ENCODE data around the gene PRRX2.
"Not testable (repeated sequence)": the region's sequence is repeated elsewhere in the genome, so short reads cannot be mapped to it uniquely, and the experiment has no call there.

The PRRX2 gene

GRCh38 chr9:129655154-129655553 is 10.3 kb upstream of the PRRX2 start:
- DNase-seq = no peak

DNA sequence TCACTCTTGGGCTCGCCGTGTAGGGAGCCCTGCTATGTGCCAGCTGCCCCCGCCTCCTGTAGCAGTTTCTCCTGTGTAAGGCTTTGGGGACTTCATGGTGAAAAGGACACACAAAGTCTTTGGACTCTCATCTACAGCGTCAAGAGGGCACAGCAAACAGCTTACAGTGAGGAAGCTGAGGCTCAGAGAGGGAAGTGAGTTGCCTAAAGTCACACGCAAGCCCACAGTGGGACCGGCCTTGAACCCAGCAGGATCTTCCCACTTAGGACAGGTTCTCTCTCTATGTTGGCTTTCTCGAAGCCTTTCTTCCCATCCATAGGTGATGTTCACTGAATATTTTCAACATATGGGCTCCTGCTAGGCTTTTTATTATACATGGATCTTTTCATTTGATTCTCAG is 9.8 kb upstream of the PRRX2 start:
- no peak for DNase-seq

GRCh38 chr9:129656795-129657390 is 8.6 kb upstream of the PRRX2 start:
- peak; percentile 78 for DNase-seq

- no peak for DNase-seq
Measured at GRCh38 chr9:129661029-129661428, 4.4 kb upstream of the PRRX2 start.

DNA sequence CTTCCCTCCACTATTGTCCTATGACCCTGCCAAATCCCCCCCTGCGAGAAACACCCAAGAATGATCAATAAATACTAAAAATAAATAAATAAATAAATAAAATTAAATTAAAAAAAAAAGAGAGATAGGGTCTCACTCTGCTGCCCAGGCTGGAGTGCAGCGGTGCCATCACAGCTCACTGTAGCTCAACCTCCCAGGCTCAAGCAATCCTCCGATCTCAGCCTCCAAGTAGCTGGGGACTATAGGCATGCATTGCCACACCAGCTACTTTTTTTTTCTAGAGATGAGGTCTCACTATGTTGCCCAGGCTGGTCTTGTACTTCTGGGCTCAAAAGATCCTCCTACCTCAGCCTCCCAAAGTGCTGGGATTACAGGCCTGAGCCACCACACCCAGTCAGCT is 3.2 kb upstream of the PRRX2 start:
- DNase-seq = not testable (repeated sequence)

DNA sequence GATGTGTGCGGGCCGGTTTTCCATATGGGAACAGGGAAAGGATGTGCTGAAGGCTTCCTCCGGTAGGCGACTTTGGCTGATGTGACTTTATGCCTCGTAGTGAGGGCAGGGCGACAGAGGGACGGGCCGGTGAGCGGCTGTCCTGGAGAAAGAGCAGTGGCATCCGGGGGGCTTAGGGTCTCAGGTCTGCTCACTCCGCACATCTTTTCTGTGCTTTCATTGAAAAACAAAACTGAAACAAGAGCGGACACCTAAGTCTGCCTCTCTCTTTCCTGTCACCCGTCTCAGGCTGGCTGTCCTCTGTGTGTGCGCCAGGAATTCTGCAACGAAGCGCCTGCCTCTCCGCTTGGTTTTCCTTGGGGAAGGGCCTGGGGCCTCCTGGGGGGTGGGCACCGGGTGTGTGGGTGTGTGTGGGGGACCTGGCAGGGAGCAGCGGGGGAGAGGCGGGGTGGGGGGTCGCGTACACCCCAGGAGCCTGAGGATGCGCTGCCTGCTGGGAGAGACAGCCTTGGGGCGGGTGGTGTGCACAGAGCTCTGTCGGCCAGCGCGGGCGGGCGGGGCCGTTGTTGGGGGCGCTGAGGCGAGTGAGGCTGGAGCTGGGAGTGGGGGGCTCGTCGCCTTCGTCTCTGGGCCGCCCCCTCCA is 580 bp upstream of the PRRX2 start:
- peak; percentile 28 for DNase-seq

DNA sequence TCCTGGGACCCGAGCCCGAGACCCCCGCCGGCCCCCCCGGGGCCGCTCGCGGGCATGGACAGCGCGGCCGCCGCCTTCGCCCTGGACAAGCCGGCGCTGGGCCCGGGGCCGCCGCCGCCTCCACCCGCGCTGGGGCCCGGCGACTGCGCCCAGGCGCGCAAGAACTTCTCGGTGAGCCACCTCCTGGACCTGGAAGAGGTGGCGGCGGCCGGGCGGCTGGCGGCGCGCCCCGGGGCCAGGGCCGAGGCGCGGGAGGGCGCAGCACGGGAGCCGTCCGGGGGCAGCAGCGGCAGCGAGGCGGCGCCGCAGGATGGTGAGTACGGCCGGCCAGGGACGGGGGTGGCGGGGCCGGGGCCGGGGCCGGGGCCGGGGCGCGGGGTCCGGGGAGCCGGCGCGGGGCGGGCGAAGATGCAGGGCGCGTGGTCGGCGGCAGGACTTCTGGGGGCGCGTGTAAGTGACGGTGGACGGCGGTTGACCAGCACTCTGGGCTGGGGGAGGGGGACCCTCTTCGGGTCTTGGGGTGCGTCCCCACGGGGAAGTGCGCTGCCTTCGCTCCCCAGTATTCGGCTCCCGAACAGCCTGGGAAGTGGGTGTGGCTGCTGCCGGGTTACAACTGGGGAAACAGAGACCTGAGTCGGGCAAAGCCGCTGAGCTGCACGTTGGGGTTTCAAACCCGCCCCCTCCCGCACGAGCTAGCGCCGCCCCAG is 520 bp downstream of the PRRX2 start:
- DNase-seq = no peak

DNA sequence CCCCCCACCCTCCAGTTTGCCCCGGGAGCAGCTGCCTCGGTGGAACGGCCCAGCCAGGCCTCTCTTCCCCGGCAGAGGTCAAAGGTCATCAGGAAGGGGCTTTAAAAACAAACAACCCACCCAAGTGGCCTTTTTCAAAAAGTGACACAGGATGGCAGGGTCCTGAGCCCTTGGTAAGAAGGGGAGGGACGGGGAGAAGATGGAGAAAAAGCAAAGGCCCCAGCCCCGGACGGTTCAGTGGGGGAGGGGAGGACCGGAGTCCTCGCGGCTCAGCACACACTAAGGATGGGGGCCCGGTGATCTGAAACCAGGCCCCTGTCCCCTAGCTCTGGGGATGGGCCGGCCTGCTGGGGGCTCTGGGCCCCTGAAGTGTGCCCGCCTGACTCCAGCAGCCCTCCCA is 1.1 kb downstream of the PRRX2 start:
- DNase-seq = no peak

GRCh38 chr9:129667378-129667777 is 1.9 kb downstream of the PRRX2 start:
- no peak for DNase-seq

- DNase-seq = no peak
Measured at GRCh38 chr9:129667850-129668249, 2.4 kb downstream of the PRRX2 start.

DNA sequence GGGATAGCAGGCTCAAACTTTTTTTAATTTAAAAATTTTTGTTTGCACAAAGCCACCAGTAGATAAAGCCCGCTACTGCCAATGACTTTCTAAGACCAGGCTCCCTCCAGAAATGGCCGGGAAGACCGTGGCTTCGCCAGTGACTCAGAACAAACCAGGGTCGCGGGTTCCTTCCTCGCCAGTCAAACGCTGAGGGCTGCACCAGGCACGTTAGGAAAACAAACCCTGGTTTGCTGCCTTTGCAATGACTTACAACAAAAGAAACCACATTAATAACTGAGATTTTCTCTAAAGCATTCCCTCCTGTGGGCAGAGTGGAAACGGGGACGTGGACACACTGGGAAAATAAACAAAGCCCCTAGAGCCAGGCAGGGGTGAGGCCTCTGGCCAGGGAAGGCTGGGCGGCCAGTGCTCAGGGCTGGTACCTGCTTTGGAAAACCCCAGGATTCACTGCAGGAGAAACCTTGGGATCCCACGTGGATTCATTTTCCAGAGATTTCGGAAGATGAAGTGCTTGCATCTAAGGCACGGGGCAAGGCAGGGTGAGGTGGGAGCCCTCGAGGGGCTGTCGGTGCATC is 3.8 kb downstream of the PRRX2 start:
- DNase-seq = no peak

- no peak for DNase-seq
Measured at GRCh38 chr9:129669946-129670345, 4.5 kb downstream of the PRRX2 start.

GRCh38 chr9:129671065-129671464 is 5.6 kb downstream of the PRRX2 start:
- no peak for DNase-seq

DNA sequence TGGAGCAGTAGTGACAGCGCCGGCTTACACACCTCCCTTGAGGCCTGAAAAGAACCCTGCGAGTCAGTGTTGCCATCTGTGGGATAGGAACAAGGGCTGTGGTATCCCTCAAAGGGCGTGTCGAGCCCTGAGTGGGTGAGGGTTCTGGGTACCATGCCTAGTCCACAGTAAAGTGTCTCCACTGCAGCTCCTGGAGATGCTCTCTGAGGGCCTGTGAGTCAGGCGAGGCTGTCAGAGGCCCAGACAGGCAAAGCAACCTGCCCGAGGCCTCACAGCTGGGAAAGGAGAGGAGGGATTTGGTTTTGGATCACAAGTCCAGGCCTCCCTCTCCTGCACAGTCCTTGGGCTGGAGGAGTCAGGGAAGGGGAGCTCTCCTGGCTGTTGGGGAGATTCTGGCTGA is 6.1 kb downstream of the PRRX2 start:
- no peak for DNase-seq

DNA sequence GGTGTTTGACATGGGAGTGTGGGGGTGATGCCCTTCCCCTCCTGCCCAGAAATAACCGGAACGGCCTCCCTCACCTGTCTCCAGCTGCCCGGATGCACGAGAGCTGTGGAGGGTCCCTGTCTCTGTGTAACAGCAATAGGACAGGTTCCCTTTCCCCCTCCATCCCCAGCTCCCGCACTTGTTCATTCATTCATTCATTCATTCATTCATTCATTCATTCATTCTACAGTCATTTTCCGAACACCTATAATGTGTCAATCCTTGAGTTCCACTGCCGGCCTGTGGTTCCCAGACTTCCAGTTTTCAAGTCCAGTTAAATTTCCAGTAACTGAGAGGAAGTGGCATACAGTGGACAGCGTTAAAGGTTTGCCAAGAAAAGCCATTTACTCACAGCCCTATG is 7.3 kb downstream of the PRRX2 start:
- no peak for DNase-seq

- DNase-seq = peak; percentile 20
Measured at GRCh38 chr9:129673602-129674001, 8.2 kb downstream of the PRRX2 start.

GRCh38 chr9:129674229-129674628 is 8.8 kb downstream of the PRRX2 start:
- no peak for DNase-seq

GRCh38 chr9:129675620-129676019 is 10.2 kb downstream of the PRRX2 start:
- DNase-seq = no peak

DNA sequence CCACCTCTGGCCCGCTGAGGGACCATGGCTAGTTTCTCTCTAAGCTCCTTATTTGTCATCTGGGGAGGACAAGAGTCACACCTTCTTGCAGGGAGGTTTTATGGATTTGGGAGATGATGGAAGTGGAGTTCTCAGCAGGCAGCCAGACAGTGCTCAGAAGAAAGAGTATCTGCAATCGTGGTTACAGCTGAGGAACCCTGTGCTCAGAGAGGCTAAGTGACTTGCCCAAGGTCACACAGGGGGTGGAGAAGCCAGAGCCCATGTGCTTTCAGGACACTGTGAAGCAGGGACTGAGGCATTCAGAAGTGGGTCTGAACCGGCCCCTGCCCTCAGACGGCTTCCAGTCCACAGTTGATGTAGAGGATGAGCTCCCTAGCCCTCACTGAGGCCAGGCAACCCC is 10.8 kb downstream of the PRRX2 start:
- DNase-seq = no peak

GRCh38 chr9:129676975-129677374 is 11.5 kb downstream of the PRRX2 start:
- peak; percentile 47 for DNase-seq

DNA sequence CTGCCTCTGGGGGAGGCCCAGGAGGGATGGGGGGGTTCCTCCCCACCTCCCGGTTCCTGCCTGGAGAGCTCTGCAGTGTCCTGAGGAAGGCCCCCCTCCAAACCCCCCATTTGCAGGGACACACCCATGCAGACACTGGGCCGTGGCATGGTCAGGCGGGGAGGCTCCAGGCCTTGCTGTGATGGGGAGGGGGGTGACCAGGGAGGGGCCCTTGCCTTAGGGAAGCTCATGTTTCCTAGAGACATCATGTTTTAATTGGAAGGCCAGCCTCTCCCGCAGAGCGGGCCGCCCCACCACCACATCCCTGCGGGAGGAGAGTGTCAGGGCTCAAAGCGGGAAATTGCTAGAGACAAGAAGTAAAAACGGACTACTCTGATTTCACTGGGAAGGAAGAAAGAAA is 12.0 kb downstream of the PRRX2 start:
- DNase-seq = no peak

GRCh38 chr9:129678844-129679243 is 13.4 kb downstream of the PRRX2 start:
- DNase-seq = no peak

GRCh38 chr9:129679537-129679936 is 14.1 kb downstream of the PRRX2 start:
- DNase-seq = no peak

DNA sequence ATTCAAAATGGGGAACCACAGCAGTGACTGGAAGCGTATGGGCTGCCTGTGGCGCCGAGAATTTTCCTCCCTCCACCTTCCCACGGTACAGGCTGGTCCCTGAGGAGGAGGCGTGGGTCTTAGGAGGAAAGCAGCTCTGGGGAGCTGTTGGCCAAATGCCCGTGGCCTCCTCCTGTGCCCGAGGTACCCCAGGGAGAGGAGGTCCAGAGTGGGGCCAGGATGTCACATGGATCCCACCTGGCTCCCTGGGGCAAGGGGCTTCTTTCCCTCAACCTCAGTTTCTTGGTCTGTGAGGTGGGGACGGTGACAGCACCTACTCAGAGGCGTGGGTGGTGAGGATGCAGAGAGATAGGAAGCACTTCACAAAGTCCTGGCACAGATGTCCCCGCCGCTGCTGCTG is 16.5 kb downstream of the PRRX2 start:
- DNase-seq = no peak
